ENCODE results near the gene TUBA4A. TPM values are rescaled to one million over a fixed set of nuclear protein-coding genes. Genes with fewer than 3 reads are reported as not detected.

Gene TUBA4A
- total and polyA plus RNA-seq, 9 of the 15 experiments (the other 6 are each of a cell fraction or from before 2014, with no cell fraction given) = 25.1 to 174 (median 42.4) TPM

GRCh38 chr2:219280651-219281050, 26.9 kb upstream of the TUBA4A start:
- intact Hi-C loops (cut with micrococcal nuclease) = no loop called here
- Histone ChIP-seq H3K4me2 (ENCODE audit: insufficient read depth, low read length) (peak overlapping the region; percentile 90; the same call in 1 of the 2 replicates), H3K9me3 (replicated peaks; ENCODE audit: control insufficient read depth, insufficient read depth, low read depth, low read length) (no peaks in the 10 kb centered on the region), H4K20me1 (replicated peaks; ENCODE audit: control insufficient read depth, insufficient read depth, low read length) (no peaks in the 10 kb centered on the region), H3K27me3 (ENCODE audit: control insufficient read depth in 2 of 2, insufficient read depth in 2 of 2, low read length in 2 of 2) (no peaks in the 10 kb centered on the region), H3K36me3 (ENCODE audit: control insufficient read depth, insufficient read depth, low read length) (no peaks in the 10 kb centered on the region), H3K27ac (ENCODE audit: extremely low read depth, low read depth, low read length) (peak overlapping the region; percentile 2; the same call in 1 of the 3 replicates), H3K4me3 (no peak overlapping the region), H3K9ac (ENCODE audit: insufficient read depth in 1 of 2, low read depth in 2 of 2, low read length in 2 of 2) (peak overlapping the region; percentile 11 to 48; a peak in 3 of 4 replicates), H3K79me2 (ENCODE audit: control insufficient read depth, insufficient read depth, low read length) (no peaks in the 10 kb centered on the region), H3K9me1 (ENCODE audit: control insufficient read depth, insufficient read depth, low read length) (peaks cover 5% of the 10 kb centered on the region), H3K4me1 (replicated peaks in 1 of 2; ENCODE audit: control insufficient read depth in 2 of 2, insufficient read depth in 2 of 2, low read length in 2 of 2) (peaks cover 44 to 67% of the 10 kb centered on the region in 2 experiments), H2AFZ (ENCODE audit: low read depth, low read length) (peak overlapping the region; percentile 91; the same call in 1 of the 2 replicates)
- no peak for FAIRE-seq
- TF ChIP-seq ZFP1 (CRISPR knock-in tag; IDR thresholded peaks at IDR 0.05) = no peak
- 0 out of 2 replicates have a peak, but pooled peaks have one; percentile 13 for TF ChIP-seq USF1 (CRISPR knock-in tag; IDR thresholded peaks at IDR 0.05)
- whole genome bisulfite sequencing (ENCODE audit: insufficient coverage, low coverage, missing lambda C conversion rate) = 71% methylated on average over 4 of the region's 4 CpGs
- BruUV-seq (replicated peaks) = no TSS peak
- in situ Hi-C loops (cut with MboI) = no loop called here
- DNase-seq (ENCODE audit: extremely low read depth in 1 of 4, low spot score in 3 of 4) = no peak
- no peak for ATAC-seq
- ChIA-PET POLR2A (interaction anchor here (0.7 to 1.3 kb wide), 4 partner anchors 10 to 36 kb away, joined by 3 to 7 read pairs (median 4); partner anchors contain the start of genes GLB1L, STK16 and TUBA4A), CTCF (ENCODE audit: low intra/inter-chr PET ratio) (interaction anchor here (4.3 kb wide), 1 partner anchor 15 kb away, joined by 28 read pairs; no protein-coding TSS in a partner anchor)

GRCh38 chr2:219279916-219280516, 26.3 kb upstream of the TUBA4A start:
- BruUV-seq (replicated peaks) = TSS peak; percentile 64
- TF ChIP-seq FOXK2 (conservative IDR thresholded peaks at IDR 0.05 in 1 of 2, IDR thresholded peaks at IDR 0.05 in 1 of 2; ENCODE audit: low read depth in 2 of 2) (0 out of 4 replicates have a peak, but pooled peaks of 1 of the 2 experiments have one; percentile 23), ATF1 (CRISPR knock-in tag; IDR thresholded peaks at IDR 0.05) (no peak), ATF1 (tag; IDR thresholded peaks at IDR 0.05) (peak; percentile 64), RAD21 (CRISPR knock-in tag; conservative IDR thresholded peaks at IDR 0.05 in 1 of 2, IDR thresholded peaks at IDR 0.05 in 1 of 2) (no peak), ZNF197 (CRISPR knock-in tag; IDR thresholded peaks at IDR 0.05; ENCODE audit: low read depth) (no peak), BMI1 (IDR thresholded peaks at IDR 0.05; ENCODE audit: low read length) (no peak), MECOM (CRISPR knock-in tag; IDR thresholded peaks at IDR 0.05) (no peak), KDM5B (IDR thresholded peaks at IDR 0.05; ENCODE audit: insufficient replicate concordance, low read depth, low read length) (no peak), NFRKB (IDR thresholded peaks at IDR 0.05; ENCODE audit: low read depth) (0 out of 2 replicates have a peak, but pooled peaks have one; percentile 57), MEIS2 (IDR thresholded peaks at IDR 0.05; ENCODE audit: partially characterized antibody) (no peak)

More at GRCh38 chr2:219279916-219280516, 26.3 kb upstream of the TUBA4A start:
- POLR2A ChIA-PET = interaction anchor here (1.0 to 1.6 kb wide), 3 partner anchors 13 to 28 kb away, joined by 3 to 6 read pairs (median 3); no protein-coding TSS in a partner anchor
- Histone ChIP-seq H2AFZ (ENCODE audit: low read depth, low read length) (peak overlapping the region; percentile 91), H4K20me1 (replicated peaks; ENCODE audit: control insufficient read depth, insufficient read depth, low read length) (no peaks in the 10 kb centered on the region), H3K27ac (ENCODE audit: extremely low read depth, low read depth, low read length) (peak overlapping the region; percentile 87), H3K4me2 (ENCODE audit: insufficient read depth, low read length) (peak overlapping the region; percentile 90), H3K9ac (ENCODE audit: insufficient read depth in 1 of 2, low read depth in 2 of 2, low read length in 2 of 2) (peak overlapping the region; percentile 11 to 48; a peak in 3 of 4 replicates), H3K79me2 (ENCODE audit: control insufficient read depth, insufficient read depth, low read length) (no peaks in the 10 kb centered on the region), H3K27me3 (ENCODE audit: control insufficient read depth in 2 of 2, insufficient read depth in 2 of 2, low read length in 2 of 2) (no peaks in the 10 kb centered on the region), H3K9me3 (replicated peaks; ENCODE audit: control insufficient read depth, insufficient read depth, low read depth, low read length) (no peaks in the 10 kb centered on the region), H3K4me1 (replicated peaks in 1 of 2; ENCODE audit: control insufficient read depth in 2 of 2, insufficient read depth in 2 of 2, low read length in 2 of 2) (peaks cover 42 to 60% of the 10 kb centered on the region in 2 experiments), H3K36me3 (ENCODE audit: control insufficient read depth, insufficient read depth, low read length) (no peaks in the 10 kb centered on the region), H3K4me3 (peak overlapping the region; percentile 34), H3K9me1 (ENCODE audit: control insufficient read depth, insufficient read depth, low read length) (peaks cover 5% of the 10 kb centered on the region)
- CTCF ChIA-PET (ENCODE audit: low intra/inter-chr PET ratio) = interaction anchor here (4.3 kb wide), 1 partner anchor 15 kb away, joined by 28 read pairs; no protein-coding TSS in a partner anchor
- no peak for ATAC-seq
- peak in 3 of 4 experiments; percentile 29 to 43 (median 36) for DNase-seq (ENCODE audit: extremely low read depth in 1 of 4, low spot score in 3 of 4)
- no peak for FAIRE-seq
- in situ Hi-C loops (cut with MboI) (no loop called here), intact Hi-C loops (cut with micrococcal nuclease) (loop anchor here (1.0 to 5.0 kb wide), 6 partner anchors 14 to 317 kb away; partner anchors contain the start of genes ABCB6, NHEJ1, STK11IP and TUBA4A)
- 35% methylated on average over 8 of the region's 12 CpGs for WGBS (ENCODE audit: insufficient coverage, low coverage, missing lambda C conversion rate)
